HG03139 (cell line): ENCODE measurements around the gene ATXN1.
A peak's percentile ranks its signal among the peaks of the same experiment; 100 is the strongest.
"Not testable (repeated sequence)": the region's sequence is repeated elsewhere in the genome, so short reads cannot be mapped to it uniquely, and the experiment has no call there.

ENCODE experiments used
- ATAC-seq: cut with Tn5 transposase; IDR thresholded peaks from one replicate; pipeline ENCODE4 v1.9.1; 2021; ENCODE audit not compliant: unreplicated experiment

Gene ATXN1

DNA sequence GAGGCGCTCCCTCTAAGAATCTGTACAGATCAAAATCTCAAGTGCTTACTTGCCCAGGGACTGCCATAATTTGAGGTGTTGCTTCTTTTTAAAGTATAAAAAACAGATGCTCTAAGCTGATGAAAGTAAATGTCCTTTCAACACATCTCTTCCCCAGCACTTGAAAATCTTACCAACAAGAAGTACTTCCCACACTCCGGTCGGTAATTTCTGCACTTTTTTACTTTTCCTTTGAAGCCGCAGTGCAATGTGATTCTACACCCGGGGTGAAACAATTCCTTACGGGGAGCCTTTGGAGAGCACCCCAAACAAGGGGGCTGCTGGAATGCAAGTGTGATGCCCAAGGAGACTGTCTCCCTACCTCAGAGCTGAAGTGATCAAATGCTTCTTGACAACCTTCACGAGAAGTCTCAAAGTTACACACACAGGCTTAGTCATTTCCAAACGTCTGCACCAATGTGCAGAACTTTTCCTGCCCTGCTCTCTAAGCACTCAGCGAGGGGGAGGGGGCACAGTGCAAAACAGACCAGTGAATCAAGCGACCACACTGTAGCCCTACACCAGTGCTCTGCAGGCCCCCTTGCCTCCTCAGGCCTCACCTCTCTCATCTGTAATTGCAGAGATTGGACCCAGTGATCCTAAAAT, 56.7 kb downstream of the ATXN1 start:
- no peak for ATAC-seq

DNA sequence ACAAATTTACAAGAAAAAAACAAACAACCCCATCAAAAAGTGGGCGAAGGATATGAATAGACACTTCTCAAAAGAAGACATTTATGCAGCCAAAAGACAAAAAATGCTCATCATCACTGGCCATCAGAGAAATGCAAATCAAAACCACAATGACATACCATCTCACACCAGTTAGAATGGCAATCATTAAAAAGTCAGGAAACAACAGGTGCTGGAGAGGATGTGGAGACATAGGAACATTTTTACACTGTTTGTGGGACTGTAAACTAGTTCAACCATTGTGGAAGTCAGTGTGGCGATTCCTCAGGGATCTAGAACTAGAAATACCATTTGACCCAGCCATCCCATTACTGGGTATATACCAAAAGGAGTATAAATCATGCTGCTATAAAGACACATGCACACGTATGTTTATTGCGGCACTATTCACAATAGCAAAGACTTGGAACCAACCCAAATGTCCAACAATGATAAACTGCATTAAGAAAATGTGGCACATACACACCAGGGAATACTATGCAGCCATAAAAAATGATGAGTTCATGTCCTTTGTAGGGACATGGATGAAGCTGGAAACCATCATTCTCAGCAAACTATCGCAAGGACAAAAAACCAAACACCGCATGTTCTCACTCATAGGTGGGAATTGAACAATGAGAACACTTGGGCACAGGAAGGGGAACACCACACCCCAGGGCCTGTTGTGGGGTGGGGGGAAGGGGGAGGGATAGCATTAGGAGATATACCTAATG, 58.5 kb downstream of the ATXN1 start:
- not testable (repeated sequence) for ATAC-seq

DNA sequence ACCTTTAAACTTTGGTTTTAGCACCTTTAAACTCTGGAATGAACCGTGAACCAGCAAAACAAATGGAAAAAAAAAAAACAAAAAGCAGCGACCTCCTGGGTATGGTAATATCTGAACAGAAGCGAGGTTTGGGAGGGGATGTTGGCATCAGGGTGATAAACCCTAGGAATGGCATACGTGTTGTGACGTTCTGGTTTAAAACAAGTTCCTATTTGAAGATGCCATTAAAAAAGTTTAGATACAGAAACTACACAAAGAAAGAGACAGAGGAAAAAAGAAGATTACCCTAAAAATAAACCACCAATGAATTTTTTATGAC, 60.4 kb downstream of the ATXN1 start:
- ATAC-seq: no peak

DNA sequence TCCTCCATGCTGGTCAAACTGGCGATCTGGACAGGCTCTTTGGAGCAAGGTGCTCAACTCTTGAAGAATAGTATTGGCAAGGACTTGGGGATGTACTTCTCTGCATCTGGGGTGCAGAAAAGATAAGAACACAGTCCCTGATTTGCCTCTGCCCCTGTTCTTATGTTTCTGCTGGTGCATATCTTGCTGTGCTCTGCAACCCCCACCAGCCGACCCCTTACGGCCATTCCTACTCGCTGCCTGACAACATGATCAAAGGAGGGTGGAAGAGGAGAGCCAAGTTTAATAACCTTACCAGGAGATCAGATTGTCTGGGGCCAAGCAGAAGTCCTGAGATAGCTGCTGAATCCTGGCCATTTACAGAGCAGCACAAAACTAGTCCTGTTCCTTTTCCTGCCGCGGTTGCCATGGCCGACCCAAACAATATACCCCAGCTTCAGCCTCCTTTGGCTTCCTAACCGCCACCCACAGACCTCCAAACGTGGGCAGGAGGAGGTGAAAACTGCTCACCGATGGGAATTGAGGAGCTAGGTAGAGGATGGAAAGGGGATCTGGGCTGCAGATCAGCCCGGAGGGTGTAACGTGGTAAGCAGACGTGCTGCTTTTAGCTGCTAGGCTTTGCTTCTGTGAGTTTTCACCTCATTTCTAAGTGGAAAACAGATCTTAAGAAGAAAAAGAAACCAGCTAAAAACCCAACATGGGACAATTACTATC, 60.9 kb downstream of the ATXN1 start:
- ATAC-seq: no peak

DNA sequence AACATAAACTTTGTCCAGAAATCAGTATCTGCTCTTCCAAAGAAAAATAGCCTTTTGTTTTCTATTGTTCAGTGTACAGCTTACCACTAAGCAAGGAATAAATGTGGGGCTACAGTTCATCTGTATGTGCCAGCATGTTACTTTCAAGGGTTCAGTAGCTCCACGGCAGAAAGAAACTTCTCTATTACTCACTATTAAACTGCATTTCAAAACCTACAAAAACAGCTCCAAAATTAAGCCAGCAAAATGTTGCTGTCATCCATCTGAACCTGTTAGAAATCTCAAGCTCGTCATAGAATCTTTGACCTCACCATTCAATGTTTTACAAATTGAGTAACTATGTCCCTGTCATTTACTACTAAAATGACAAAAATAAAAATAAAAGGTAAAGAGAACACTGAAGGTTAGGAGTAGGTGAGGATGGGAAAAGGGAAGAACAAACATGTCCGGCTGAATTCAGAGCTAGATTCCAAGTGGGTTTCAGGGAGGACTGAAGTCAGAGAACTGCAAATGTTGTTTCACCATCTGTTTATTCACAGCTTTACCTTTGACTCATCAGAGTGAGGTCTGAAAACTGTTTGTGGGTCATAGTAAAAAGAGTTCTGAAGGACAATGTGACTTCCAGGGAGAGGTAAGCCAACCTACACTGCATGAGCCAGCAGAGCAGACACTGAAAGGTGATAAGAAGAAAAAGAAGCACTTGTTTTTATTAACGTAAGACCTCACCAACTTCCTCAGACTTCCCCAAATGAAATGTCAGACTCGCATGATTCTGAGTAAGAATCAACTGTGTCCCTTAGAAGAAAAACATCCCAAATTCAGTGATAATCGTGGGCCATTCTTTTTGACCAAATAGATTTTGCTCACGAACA, 62.0 kb downstream of the ATXN1 start:
- ATAC-seq: no peak

DNA sequence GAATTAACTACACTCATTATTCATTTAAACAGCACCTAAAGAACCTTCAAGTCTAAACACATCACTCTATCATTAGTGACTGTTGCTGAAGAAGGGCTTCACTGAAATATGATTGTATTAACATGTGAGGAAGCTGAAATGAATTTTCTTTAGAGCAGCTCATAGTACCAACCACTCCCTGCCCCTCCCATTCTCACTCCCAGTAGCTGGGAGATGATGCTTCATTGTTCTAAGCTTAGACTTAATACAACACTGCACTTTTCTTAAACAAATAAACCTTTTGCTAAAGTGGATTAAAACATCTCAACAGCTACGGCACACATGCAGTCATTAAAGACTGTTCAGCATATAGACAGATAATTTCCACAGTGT, 63.1 kb downstream of the ATXN1 start:
- ATAC-seq: no peak

DNA sequence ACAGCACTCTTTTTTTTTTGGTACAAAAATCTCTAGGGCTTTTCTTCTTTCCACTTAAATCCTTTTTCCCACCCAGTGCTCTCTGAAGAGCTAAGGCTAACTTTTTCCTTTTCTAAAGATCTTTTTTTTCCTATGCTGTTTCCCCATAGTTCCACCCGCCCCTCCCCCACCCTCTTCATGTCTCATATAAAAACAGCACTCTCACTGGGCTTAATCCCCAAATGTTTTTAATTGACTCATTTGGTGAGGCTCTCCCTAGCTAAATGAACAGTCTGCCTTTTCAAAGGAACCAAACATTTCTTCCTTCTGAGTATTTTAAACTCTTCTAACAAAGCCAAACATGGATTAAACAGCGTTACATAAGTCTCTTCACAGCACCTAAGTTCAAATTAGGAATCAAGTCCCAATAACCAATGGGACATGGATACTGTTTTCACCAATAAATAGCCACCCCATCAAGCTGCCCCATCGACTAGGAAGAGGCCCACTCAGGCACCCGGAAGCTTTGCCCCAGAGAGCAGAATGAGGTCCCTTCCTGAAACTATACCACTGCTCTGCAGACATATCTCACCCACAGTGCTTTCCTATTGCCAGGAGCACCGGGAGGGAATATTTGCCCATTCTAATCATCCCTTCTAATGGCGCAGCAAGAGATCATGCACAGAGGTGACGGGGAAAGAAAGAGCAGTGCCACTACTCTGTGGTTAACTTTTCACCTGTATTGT, 63.7 kb downstream of the ATXN1 start:
- ATAC-seq: no peak

DNA sequence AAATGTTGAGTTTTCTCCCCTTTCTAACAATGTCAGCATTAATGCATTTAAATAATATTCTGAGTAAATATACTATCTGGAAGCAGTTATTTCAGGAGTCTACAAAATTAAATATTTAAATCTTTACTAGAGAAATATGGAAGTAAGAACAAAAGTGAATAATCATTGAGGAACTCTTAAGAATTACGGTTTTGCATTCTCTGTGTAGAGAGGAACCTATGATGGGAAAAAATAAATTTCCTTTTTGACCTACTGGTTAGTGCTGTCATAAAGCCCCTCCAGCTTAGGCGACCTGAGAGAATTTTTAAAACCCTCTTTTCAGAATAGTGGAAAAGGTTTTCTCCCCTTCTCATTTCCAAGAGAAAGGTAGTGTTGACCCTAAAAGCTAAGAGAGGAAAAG, 64.8 kb downstream of the ATXN1 start:
- ATAC-seq: no peak

DNA sequence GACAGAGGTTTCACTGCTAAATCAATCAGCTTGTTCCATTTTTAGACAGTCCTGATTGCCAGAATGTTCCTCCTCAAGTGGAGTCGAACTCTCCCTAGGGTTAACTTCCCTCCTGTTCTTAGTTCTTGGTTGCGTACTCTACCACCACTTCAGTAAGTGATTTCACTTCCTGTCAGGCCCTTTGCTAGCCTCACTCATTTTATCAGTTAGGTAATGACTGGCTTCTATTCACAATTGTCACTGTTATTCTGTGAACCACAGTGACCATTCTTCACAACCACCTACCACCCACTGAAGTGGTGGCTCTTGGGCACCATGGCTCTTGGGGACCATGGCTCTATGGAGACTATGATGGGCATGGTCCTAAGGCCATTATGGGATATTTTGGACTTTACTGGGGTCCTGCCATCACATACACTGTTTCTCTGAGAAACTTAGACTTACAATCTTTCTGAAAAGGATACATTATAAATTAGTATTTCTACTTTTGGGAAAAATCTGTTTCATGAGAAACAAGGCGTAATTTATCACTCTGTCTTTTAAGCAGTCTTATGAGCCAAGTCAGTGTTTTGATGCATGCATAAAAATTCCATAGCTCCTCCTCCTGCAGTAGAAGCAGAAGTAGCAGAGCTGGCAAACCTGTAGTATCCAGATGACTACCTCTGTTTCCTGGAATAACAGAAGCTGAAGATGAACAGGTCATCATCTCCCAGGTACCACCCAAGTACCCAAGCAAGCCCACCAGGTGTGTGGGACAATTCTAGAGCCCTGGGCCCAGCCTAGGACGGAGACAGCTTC, 66.3 kb downstream of the ATXN1 start:
- ATAC-seq: no peak

DNA sequence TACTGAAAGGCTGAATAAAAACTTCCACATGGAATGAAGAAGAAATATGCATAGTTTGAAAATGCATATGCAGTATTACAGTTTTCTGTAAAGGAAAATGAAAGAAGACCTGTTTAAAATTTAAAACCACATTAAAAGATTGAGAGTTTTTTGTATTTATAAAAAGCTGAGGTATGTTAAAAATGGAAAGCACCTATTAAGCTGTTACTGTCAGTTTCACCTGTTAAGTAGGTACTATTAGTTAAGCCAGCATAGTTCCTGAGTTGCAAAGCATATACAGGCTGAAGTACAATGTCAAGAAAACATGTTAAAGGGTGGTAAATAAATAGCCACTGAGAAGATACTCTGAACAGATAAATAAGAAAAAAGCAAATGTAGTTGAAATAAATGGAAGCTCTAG, 69.9 kb downstream of the ATXN1 start:
- no peak for ATAC-seq

DNA sequence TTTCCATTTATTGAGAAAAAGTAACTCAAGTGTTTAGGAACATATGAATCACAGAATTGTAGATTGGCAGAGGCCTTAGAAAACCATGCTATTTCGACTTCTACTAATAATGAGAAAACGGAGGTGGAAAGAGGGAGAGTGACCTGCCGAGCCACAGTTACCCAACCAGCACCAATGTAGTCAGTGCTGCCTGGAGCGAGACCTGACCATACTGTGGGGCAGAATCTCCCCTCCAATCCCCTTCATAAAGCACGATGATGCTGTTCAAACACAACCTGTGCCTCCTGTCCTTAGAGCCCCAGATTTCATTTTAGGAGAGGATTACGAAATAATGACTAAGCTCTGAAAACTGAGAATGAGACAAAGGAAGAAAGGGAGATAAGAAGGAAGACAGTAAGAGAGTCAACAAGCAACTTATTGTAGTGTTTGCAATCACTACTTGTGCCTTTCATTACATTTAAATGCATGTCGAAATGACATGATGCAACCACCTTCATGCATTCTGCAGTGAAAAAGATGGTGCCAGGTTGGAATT, 70.6 kb downstream of the ATXN1 start:
- peak; percentile 50 for ATAC-seq

DNA sequence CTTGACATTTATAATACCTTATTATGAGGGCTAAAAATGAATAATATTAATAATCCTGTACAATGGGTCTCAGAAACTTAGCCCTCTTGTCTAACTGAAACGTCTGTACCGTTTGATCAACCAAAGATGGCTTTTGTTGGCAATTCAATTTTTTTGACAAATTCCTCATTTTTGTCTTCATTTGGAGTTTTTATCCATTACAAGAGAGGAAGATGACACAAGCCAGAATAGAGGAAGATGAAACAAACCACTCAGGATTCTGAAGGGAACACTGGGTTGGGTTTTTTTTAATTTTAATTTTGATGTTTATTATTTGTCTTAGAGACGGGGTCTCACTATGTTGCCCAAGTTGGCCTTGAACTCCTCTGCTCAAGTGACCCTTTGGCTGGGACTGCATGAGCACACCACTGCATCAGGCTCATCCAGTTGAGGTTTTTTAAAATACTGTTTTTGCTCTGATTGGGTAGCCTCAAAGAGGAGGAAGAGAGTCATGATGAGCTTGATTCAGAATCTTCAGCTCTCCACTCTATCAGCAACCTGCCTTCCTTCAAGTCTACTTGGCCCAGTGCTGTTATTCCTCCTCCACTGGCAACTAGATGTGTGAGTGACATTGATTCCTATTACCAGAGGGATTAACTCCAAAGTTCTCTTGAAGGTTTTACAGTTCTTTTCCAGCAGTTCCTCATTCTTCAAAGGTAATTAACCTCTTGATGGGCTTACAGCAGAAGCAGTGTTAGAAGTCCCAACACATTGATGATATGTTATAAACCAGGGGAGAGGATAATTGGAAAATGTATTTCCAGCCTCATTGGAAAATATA, 71.3 kb downstream of the ATXN1 start:
- no peak for ATAC-seq

DNA sequence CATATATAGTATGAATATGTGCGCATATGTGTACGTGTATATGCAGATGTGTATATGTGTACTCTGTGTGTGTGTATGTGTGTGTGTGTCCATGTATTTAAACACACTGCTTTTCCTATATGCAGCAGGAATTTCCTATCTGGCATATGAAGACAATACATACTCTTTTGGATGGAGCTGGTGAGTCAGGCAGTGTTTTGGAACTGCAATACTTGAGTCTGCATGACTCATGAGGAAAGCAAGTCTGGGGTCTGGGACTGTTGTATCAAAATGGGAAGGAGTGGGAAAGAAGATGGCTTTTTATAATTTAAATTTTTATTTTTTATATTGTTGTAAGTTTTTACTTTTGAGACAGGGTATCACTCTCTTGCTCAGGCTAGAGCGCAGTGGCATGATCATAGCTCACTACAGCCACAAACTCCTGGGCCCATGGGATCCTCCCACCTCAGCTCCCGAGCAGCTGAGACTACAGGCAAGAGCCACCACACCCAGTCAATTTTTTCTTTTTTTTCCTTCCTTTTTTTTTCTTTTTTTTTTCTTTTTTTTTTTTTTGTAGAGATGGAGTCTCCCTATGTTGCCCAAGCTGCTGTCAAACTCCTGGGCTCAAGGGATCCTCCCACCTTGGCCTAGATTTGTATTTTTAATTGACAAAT, 72.2 kb downstream of the ATXN1 start:
- ATAC-seq: no peak

DNA sequence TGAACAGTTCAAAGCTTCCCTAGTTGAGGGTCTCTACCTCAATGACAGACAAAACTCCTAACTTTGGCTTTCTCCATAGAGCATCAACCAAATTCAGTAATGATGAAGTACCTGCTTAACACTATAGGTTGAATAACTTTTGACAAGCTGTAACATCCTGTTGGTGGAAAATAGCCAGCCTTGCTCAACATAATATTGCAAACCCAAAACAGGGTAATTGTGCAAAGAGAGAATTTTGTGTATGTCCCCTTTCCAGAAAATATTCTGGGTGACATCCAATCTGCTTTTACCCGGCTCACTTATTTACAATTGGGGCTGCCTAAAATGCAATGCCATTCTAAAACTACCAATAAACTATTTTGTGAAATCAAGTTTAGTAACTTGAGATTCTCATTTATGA, 72.8 kb downstream of the ATXN1 start:
- no peak for ATAC-seq

DNA sequence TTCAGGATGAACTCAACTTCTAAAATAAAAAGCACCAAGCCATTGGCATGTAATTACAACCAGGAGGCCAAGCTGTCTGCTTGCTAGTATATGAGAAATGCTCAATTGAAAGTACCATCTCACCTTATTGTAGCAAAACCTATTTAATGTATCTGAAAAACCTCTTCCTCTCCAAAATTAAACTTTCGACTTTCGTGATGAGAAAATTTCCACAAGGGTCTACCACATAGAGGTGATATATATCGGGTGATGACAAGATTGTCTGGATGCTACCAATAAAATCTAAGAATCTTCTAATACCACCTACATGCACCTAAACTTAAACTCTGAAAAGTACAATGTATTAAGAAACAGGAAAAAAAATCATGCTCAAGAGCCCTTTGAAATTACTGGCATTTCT, 74.2 kb downstream of the ATXN1 start:
- ATAC-seq: no peak

DNA sequence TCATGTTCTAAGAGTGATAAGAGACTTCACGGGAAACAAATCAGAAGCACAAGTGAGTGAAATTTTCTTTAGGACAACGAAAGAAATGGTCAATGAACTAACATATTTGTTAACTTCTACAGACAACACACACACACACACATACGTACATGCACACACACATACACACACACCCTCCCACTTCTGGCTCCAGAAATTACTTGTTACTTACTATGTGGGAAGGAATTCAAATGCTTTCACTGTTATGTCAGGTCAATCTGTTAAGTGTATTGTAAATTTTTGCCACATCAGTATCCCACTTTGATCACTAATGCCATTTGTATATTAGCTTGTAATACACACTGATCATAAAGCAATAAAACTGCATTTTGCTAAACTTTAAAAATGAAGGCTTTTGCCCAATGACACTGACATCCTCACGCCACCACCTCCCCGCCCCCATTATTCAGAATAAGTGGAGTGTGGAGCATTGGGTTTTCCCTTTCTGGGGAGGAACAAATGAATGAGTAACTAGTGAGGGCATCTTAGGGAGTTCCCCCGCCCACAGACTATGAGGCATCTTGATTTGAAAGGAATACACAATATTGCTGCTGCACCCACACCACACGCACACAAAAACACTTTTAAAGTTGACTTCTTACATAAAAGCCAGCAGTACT, 76.2 kb downstream of the ATXN1 start:
- no peak for ATAC-seq

DNA sequence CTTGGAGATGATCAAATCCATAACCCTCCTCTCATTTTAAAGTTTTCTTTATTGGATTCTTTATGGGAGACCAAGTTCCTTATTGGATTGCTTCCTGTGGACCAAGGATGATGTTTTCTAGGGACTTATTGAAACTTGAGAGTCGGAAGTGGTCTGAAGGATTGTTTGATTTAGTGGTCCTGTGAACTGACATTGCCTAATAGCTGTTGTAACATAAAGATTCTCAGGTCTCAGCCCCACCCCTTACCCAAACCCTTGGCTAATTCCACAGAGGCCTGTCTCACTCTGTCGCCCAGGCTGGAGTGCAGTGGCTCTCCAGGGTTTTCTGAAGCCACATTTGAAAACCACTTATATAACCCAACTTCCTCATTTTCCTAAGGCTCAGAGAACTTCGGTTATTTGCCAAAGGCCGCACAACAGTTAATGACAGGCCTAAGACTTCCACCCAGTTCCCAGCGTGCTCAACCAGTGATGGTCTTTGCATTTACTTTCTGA, 77.0 kb downstream of the ATXN1 start:
- ATAC-seq: no peak
